B cell (primary cell): Measurements from ENCODE around the gene BCAN.

Experiments
- EZH2 ChIP-seq: IDR thresholded peaks from 2 replicates; pipeline ENCODE4 v1.6.1; 2012; ENCODE audit warnings: borderline replicate concordance, low read depth, mild to moderate bottlenecking, moderate library complexity, low read length; ENCODE audit not compliant: insufficient read depth, poor library complexity, severe bottlenecking
- TF ChIP-seq, protein P1 (sequence below): fragments of 200-600 bp; IDR thresholded peaks from one replicate; pipeline ENCODE4 v1.8.0; 2022; ENCODE audit warnings: antibody characterized with exemption, mild to moderate bottlenecking

DNA sequence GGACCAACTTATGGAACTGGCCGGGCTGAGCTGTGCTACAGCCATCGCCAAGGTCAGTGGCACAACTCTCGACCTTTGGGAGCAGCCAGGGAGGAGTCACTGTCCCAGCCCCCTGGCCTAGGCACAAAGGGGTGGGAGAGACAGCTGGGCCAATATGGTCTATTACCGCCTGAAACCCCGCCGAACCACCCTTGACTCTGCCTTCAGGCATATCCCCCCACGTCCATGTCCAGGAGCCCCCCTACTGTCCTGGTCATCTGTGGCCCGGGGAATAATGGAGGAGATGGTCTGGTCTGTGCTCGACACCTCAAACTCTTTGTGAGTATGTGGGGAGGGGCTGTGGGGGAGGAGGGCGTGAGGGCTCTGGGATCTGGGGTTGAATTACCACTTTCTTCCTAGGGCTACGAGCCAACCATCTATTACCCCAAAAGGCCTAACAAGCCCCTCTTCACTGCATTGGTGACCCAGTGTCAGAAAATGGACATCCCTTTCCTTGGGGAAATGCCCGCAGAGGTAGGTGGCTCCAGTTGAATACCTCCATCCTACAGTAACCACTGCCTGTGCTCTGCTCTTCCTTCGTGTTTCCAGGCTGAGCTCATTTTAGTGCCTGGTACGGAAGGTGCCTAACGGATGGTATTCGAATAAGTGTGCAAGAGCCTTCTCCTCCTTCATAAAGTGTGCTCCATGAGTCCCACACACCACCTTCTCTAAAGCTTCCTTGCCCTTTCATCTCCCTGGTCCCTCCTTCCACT is 49.6 kb upstream of the BCAN start:
- TF ChIP-seq, protein P1, sequence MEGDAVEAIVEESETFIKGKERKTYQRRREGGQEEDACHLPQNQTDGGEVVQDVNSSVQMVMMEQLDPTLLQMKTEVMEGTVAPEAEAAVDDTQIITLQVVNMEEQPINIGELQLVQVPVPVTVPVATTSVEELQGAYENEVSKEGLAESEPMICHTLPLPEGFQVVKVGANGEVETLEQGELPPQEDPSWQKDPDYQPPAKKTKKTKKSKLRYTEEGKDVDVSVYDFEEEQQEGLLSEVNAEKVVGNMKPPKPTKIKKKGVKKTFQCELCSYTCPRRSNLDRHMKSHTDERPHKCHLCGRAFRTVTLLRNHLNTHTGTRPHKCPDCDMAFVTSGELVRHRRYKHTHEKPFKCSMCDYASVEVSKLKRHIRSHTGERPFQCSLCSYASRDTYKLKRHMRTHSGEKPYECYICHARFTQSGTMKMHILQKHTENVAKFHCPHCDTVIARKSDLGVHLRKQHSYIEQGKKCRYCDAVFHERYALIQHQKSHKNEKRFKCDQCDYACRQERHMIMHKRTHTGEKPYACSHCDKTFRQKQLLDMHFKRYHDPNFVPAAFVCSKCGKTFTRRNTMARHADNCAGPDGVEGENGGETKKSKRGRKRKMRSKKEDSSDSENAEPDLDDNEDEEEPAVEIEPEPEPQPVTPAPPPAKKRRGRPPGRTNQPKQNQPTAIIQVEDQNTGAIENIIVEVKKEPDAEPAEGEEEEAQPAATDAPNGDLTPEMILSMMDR = no peak
- no peak for TF ChIP-seq EZH2
